HepG2 (cell line): Measurements from ENCODE around the gene AXIN2. TPM values are rescaled to one million over a fixed set of nuclear protein-coding genes. Genes with fewer than 3 reads are reported as not detected.
A peak's percentile ranks its signal among the peaks of the same experiment; 100 is the strongest.

Experiments used
- CREM ChIP-seq, 2 experiments: sonication (generic) in 1 of 2; formaldehyde crosslinking in 1 of 2; IDR thresholded peaks; 2 replicates each; pipeline versions ENCODE4 v1.4.0 to v1.6.1; 2016 to 2020; ENCODE audit warnings: antibody characterized with exemption in 1 of 2, mild to moderate bottlenecking in 1 of 2, missing genetic modification reagents in 1 of 2
- MAFK ChIP-seq, 2 experiments: IDR thresholded peaks in 1 of 2; conservative IDR thresholded peaks in 1 of 2; 2 replicates each; pipeline ENCODE4 v1.6.1; 2011; ENCODE audit warnings: improper control_type of control experiment in 2 of 2, low read length in 2 of 2
- MED8 ChIP-seq: sonication (generic); formaldehyde crosslinking; IDR thresholded peaks from 2 replicates; pipeline ENCODE4 v1.8.1; 2023; ENCODE audit warnings: mild to moderate bottlenecking, missing genetic modification reagents; ENCODE audit not compliant: insufficient replicate concordance
- NR0B2 ChIP-seq: sonication (generic); formaldehyde crosslinking; IDR thresholded peaks from 2 replicates; pipeline ENCODE4 v1.4.0; 2020; ENCODE audit warnings: mild to moderate bottlenecking, missing genetic modification reagents
- NR2F1 ChIP-seq, 2 experiments: fragments of 450-650 bp in 1 of 2; formaldehyde crosslinking in 1 of 2; IDR thresholded peaks; 2 replicates each; pipeline versions ENCODE4 v1.5.0 to v1.6.1; 2016 to 2020; ENCODE audit warnings: mild to moderate bottlenecking in 1 of 2, missing compliant biosample characterization in 1 of 2, missing genetic modification reagents in 1 of 2, moderate library complexity in 1 of 2
- NR2F2 ChIP-seq: IDR thresholded peaks from 2 replicates; pipeline ENCODE4 v1.6.1; 2012; ENCODE audit warnings: low read depth, inconsistent platforms, borderline replicate concordance
- SMARCC2 ChIP-seq: fragments of 450-650 bp; IDR thresholded peaks from 2 replicates; pipeline ENCODE4 v1.6.1; 2017; ENCODE audit warnings: antibody characterized with exemption, mild to moderate bottlenecking
- SYNCRIP ChIP-seq: fragments of 200-400 bp; formaldehyde crosslinking; IDR thresholded peaks from 2 replicates; pipeline ENCODE4 v1.6.1; 2018; ENCODE audit warnings: mild to moderate bottlenecking, low read depth, low read length; ENCODE audit not compliant: insufficient read depth
- TFE3 ChIP-seq: IDR thresholded peaks from 2 replicates; pipeline ENCODE4 v1.6.1; 2016
- ZNF205 ChIP-seq: IDR thresholded peaks from 2 replicates; pipeline ENCODE4 v1.6.1; 2018; ENCODE audit warnings: missing biosample characterization, missing genetic modification reagents
- ZNF207 ChIP-seq: fragments of 450-650 bp; IDR thresholded peaks from 2 replicates; pipeline ENCODE4 v1.6.1; 2016; ENCODE audit warnings: antibody characterized with exemption, borderline replicate concordance
- ZNF260 ChIP-seq: sonication (generic); formaldehyde crosslinking; IDR thresholded peaks from 2 replicates; pipeline ENCODE4 v1.4.0; 2020; ENCODE audit warnings: missing genetic modification reagents, low read depth, mild to moderate bottlenecking, borderline replicate concordance
- ZNF276 ChIP-seq: sonication (generic); formaldehyde crosslinking; IDR thresholded peaks from 2 replicates; pipeline ENCODE4 v1.4.0; 2020; ENCODE audit warnings: mild to moderate bottlenecking, low read depth, missing genetic modification reagents
- ZNF292 ChIP-seq: sonication (generic); formaldehyde crosslinking; IDR thresholded peaks from 2 replicates; pipeline ENCODE4 v1.8.1; 2022; ENCODE audit warnings: mild to moderate bottlenecking, low read depth, missing genetic modification reagents, borderline replicate concordance
- ZNF350 ChIP-seq: sonication (generic); formaldehyde crosslinking; IDR thresholded peaks from 2 replicates; pipeline ENCODE4 v1.4.0; 2020; ENCODE audit warnings: mild to moderate bottlenecking, low read depth, missing genetic modification reagents, borderline replicate concordance
- ZNF644 ChIP-seq: IDR thresholded peaks from 2 replicates; pipeline ENCODE4 v1.6.1; 2016; ENCODE audit warnings: low read depth
- ZNF674 ChIP-seq: sonication (generic); formaldehyde crosslinking; IDR thresholded peaks from 2 replicates; pipeline ENCODE4 v1.5.0; 2020; ENCODE audit warnings: low read depth, mild to moderate bottlenecking, missing genetic modification reagents
- ZNF878 ChIP-seq: sonication (generic); formaldehyde crosslinking; IDR thresholded peaks from 2 replicates; pipeline ENCODE4 v1.8.1; 2023; ENCODE audit warnings: mild to moderate bottlenecking, missing genetic modification reagents, moderate library complexity
- polyA plus RNA-seq, 8 experiments: library from polyadenylated mRNA; depleted of rRNA in 3 of 8; stranded (reverse) in 7 of 8; unstranded in 1 of 8; fragments of >200 nt; fragmentation: Illumina TruSeq in 4 of 8; extraction: Trizol in 4 of 8; gene quantifications; 2 replicates each; pipeline versions ENCODE4 v1.2.1 to v1.2.3, GENCODE V29; 2011 to 2016; ENCODE audit warnings: low read depth in 4 of 8, missing spikeins in 1 of 8, mixed read lengths in 1 of 8; ENCODE audit not compliant: insufficient read depth in 1 of 8
- total RNA-seq, 5 experiments: library from RNA; depleted of rRNA; stranded (reverse); fragments of >200 nt; fragmentation: Illumina TruSeq; extraction: Trizol; gene quantifications; 2 replicates each; pipeline ENCODE4 v1.2.3, GENCODE V29; 2016; ENCODE audit warnings: low read depth in 1 of 5
- TF ChIP-seq, protein P1 (sequence below): sonication (generic); formaldehyde crosslinking; IDR thresholded peaks from 2 replicates; pipeline ENCODE4 v1.4.0; 2020; ENCODE audit warnings: missing genetic modification reagents, mild to moderate bottlenecking, borderline replicate concordance
- TF ChIP-seq, protein P2 (sequence below): sonication (generic); formaldehyde crosslinking; IDR thresholded peaks from 2 replicates; pipeline ENCODE4 v1.4.0; 2020; ENCODE audit warnings: low read depth, mild to moderate bottlenecking, missing genetic modification reagents

Gene AXIN2
- total and polyA plus RNA-seq, 2 of the 13 experiments (the other 11 are each of a cell fraction or from before 2014, with no cell fraction given) = 58.6 to 63.4 TPM

DNA sequence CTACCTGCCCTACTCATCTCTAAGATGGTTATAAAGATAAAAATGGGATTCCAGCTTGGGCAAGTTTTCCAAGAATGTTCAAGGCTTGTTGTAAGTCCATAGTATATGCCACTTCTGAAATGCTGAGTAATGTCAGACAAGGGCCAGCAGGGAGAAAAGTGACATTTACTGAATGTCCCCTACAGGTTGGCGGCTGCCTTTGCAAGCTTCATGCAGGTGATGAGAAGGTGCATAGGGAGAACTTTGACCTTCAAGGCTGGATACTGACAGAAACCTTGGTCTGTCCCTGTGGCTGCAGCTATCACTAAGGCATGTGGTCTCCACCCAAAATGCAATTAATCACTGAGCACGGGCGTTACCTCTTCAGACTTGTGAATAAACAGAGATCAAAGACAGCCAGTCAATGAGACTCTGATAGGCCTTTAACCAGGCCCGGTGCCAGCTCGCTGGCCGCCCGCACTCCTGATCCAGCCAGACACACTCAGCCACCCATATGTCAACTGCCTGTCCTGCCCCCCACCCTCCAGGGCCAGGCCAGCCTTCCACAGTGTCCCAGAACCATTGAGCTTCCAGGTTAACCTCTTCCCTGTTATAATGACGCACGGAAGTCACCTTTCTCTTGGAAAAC is 26.8 kb upstream of the AXIN2 start (continued):
- no peak for TF ChIP-seq ZNF207
- TF ChIP-seq NR2F1 (CRISPR knock-in tag; IDR thresholded peaks at IDR 0.05) = peak; percentile 44 to 52; a peak in 3 of 4 replicates
- TF ChIP-seq SYNCRIP = no peak
- TF ChIP-seq, protein P1, sequence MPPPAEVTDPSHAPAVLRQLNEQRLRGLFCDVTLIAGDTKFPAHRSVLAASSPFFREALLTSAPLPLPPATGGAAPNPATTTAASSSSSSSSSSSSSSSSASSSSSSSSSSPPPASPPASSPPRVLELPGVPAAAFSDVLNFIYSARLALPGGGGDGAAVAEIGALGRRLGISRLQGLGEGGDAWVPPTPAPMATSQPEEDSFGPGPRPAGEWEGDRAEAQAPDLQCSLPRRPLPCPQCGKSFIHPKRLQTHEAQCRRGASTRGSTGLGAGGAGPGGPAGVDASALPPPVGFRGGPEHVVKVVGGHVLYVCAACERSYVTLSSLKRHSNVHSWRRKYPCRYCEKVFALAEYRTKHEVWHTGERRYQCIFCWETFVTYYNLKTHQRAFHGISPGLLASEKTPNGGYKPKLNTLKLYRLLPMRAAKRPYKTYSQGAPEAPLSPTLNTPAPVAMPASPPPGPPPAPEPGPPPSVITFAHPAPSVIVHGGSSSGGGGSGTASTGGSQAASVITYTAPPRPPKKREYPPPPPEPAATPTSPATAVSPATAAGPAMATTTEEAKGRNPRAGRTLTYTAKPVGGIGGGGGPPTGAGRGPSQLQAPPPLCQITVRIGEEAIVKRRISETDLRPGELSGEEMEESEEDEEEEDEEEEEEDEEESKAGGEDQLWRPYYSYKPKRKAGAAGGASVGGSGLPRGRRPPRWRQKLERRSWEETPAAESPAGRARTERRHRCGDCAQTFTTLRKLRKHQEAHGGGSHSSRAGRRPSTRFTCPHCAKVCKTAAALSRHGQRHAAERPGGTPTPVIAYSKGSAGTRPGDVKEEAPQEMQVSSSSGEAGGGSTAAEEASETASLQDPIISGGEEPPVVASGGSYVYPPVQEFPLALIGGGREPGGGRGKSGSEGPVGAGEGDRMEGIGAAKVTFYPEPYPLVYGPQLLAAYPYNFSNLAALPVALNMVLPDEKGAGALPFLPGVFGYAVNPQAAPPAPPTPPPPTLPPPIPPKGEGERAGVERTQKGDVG (CRISPR knock-in tag) = no peak
- peak; percentile 51; the same call in 1 of the 2 replicates for TF ChIP-seq ZNF644 (CRISPR knock-in tag)
- TF ChIP-seq NR2F2 = peak; percentile 43; the same call in 1 of the 2 replicates
- TF ChIP-seq, protein P2, sequence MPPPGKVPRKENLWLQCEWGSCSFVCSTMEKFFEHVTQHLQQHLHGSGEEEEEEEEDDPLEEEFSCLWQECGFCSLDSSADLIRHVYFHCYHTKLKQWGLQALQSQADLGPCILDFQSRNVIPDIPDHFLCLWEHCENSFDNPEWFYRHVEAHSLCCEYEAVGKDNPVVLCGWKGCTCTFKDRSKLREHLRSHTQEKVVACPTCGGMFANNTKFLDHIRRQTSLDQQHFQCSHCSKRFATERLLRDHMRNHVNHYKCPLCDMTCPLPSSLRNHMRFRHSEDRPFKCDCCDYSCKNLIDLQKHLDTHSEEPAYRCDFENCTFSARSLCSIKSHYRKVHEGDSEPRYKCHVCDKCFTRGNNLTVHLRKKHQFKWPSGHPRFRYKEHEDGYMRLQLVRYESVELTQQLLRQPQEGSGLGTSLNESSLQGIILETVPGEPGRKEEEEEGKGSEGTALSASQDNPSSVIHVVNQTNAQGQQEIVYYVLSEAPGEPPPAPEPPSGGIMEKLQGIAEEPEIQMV (CRISPR knock-in tag) = no peak
- TF ChIP-seq ZNF276 (CRISPR knock-in tag) = peak; percentile 65; the same call in 1 of the 2 replicates
- peak; percentile 36; the same call in 1 of the 2 replicates for TF ChIP-seq ZNF292 (CRISPR knock-in tag)
- peak; percentile 63 for TF ChIP-seq CREM (IDR thresholded peaks at IDR 0.05)
- no peak for TF ChIP-seq CREM (CRISPR knock-in tag; IDR thresholded peaks at IDR 0.05)
- TF ChIP-seq TFE3 = peak; percentile 75; the same call in 1 of the 2 replicates
- peak; percentile 86 for TF ChIP-seq NR0B2 (CRISPR knock-in tag)
- peak; percentile 63 for TF ChIP-seq MED8 (CRISPR knock-in tag)
- TF ChIP-seq ZNF674 = no peak
- TF ChIP-seq ZNF878 (CRISPR knock-in tag) = no peak
- TF ChIP-seq ZNF205 (CRISPR knock-in tag) = 0 out of 2 replicates have a peak, but pooled peaks have one; percentile 41
- no peak for TF ChIP-seq SMARCC2
- peak; percentile 66 to 78 for TF ChIP-seq MAFK (conservative IDR thresholded peaks at IDR 0.05 in 1 of 2, IDR thresholded peaks at IDR 0.05 in 1 of 2; ENCODE audit: low read length in 2 of 2)
- TF ChIP-seq ZNF260 (CRISPR knock-in tag) = no peak
- TF ChIP-seq ZNF350 (CRISPR knock-in tag) = no peak
